ENCODE measurements around the gene NEU1.
"Not testable (repeated sequence)": the region's sequence is repeated elsewhere in the genome, so short reads cannot be mapped to it uniquely, and the experiment has no call there.

Gene NEU1

DNA sequence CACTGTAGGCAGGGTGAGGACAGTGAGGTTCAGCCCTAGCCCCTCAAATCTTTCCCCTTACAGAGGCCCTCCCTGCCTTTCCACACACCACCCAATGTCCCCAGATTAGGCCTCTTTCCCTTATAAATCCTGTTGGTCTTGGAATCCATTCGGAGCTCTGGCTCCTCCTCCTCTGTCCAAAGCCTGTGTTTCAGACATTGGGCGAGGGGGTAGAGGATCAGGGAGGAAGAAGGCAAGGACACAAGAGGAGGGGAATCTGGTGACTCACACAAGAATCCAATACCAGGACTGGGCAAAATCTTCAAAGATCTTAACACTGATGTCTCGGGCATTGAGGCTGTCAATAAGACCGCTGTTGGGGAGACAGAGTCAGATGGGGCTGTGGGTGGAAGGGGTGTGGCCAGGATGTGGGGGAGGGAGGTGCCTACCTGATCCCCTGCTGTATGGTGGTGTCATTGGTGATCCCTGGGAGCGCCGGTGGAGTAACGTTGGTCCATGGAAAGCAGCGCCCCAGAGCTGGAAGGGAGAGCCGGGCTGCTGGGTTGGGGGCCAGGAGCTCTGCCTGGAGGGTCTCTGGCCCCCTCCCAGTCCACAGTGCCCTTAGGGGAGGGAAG, 8.5 kb upstream of the NEU1 start:
- no peak for DNase-seq

DNA sequence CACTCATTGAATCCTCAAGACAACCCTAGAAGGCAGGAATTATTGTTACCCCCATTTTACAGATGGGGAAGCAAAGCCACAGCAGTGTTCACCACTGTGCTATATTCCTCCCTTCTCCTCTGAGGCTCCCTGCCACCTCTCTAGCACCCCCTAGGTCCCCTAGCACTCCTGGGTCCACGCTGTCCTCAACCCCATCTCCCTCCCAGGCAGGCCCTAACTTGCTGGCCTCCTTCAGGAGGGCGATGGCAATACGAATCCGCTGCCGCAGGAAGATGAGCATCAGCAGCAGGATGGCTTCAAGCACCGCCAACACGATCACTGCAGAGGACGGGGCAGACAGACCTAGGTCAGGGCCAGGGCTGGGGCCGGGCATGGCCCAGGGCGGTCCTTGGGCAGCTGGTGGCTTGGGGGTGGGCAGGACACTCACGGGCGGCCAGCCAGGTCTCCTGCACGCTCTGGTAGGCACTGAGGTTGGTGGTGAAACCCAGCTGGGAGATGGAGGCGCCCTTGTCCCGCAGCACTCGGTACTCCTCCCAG, 7.8 kb upstream of the NEU1 start:
- no peak for DNase-seq

- DNase-seq = no peak
Measured at GRCh38 chr6:31869343-31869742, 6.7 kb upstream of the NEU1 start.

DNA sequence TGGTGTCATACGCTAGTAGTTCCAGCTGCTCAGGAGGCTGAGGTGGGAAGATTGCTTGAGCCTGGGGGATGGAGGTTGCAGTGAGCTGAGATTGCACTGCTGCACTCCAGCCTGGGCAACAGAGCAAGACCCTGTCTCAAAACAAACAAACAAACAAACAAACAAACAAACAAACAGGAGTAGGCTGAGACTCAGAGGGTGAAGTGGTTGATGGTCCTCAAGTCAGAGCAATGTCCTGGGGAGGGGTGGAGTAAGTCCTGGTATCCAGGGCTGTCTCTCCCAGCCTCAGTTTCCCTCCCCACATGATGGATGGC, 6.0 kb upstream of the NEU1 start:
- DNase-seq = not testable (repeated sequence)

- DNase-seq = no peak
Measured at GRCh38 chr6:31865205-31866118, 2.8 kb upstream of the NEU1 start.

GRCh38 chr6:31864818-31865204, 2.2 kb upstream of the NEU1 start:
- DNase-seq = no peak

- not testable (repeated sequence) for DNase-seq
Measured at GRCh38 chr6:31864123-31864562, 1.5 kb upstream of the NEU1 start.

GRCh38 chr6:31861919-31862343, 690 bp downstream of the NEU1 start:
- DNase-seq = no peak

- DNase-seq = no peak
Measured at GRCh38 chr6:31861150-31861549, 1.5 kb downstream of the NEU1 start.

DNA sequence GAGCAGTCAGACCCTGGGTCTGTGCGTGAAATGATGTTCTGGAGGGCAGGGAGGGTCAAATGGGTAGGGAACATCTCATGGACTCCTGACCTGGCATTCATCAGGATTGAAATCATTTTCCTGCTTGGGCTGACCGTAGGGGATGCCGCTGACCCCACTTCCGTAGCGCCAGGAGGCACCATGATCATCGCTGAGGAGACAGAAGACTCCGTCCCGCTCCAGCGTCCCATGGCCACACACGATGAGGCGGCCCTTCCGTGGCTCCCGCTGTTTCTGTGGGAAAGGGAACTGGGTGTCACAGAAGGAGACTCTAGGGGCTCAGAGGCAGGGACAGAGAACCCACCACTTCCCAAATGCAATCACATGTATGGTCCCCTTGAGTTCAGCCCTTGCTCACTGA, 2.3 kb downstream of the NEU1 start:
- no peak for DNase-seq

- no peak for DNase-seq
Measured at GRCh38 chr6:31859923-31860322, 2.7 kb downstream of the NEU1 start.

DNA sequence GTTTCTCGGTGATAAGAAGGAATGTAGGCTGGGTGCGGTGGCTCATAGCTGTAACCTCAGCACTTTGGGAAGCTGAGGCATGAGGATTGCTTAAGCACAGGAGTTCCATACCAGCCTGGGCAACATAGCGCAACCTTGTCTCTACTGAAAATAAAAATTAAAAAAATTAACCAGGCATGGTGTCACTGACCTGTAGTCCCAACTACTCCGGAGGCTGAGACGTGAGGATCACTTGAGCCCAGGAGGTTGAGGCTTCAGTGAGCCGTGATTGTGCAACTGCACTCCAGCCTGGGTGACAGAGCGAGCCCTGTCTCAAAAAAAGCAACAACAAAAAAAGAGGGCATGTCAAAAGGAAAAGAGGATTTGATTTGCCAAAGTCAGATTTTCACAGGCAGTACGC, 3.9 kb downstream of the NEU1 start:
- DNase-seq = no peak

GRCh38 chr6:31857774-31858173, 4.8 kb downstream of the NEU1 start:
- not testable (repeated sequence) for DNase-seq

GRCh38 chr6:31851980-31852718, 10.5 kb downstream of the NEU1 start:
- DNase-seq = not testable (repeated sequence)

- no peak for DNase-seq
Measured at GRCh38 chr6:31851485-31851832, 11.2 kb downstream of the NEU1 start.

GRCh38 chr6:31850765-31851484, 11.7 kb downstream of the NEU1 start:
- no peak for DNase-seq

DNA sequence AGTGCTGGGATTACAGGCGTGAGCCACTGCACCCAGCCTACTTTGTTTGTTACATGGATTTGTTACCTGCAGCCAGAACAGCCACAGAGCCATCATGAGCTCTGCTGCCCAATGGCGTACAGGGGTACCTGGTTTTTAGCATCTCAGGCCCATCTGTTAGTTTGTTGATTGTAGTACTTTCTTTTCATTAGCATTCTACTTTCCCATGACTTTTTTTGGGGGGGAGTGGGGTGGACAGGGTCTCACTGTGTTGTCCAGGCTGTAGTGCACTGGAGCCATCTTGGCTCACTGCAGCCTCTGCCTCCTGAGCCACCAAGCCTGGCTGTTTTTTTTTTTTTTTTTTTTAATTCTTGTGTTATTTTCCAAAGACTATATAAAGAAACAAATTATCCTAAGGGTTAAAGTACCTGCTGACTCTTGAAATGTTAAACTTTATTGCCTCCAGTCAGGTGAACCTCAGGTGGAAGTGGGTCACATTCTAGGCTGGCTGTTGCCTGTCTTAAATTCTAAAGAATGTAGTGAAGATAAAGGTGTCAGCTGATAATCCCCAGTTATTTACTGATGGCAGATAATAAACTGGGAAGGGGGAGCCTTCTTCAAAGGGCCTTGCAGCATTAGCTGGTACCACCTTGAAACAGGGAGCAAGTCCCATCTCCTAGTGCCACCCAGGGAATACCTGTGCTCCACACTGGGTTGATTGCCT, 15.2 kb downstream of the NEU1 start:
- DNase-seq = no peak

DNA sequence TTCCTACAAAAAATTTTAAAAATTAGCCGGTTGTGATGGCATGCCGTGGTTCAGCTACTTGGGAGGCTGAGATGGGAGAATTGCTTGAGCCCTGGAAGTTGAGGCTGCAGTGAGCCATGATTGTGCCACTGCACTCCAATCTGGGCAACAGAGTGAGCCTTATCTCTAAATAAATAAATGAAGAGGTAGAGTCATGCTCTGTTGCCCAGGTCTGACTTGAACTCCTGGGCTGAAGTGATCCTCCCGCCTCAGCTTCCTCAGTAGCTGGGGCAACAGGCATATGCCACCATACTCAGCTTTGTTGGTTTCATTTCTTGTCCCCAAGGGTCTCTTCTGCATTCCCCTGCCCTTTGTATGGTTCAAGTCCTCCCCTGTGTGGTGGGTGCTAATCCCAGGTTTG, 18.1 kb downstream of the NEU1 start:
- no peak for DNase-seq

- DNase-seq = no peak
Measured at GRCh38 chr6:31842053-31842452, 20.6 kb downstream of the NEU1 start.

- not testable (repeated sequence) for DNase-seq
Measured at GRCh38 chr6:31839779-31840126, 22.9 kb downstream of the NEU1 start.

DNA sequence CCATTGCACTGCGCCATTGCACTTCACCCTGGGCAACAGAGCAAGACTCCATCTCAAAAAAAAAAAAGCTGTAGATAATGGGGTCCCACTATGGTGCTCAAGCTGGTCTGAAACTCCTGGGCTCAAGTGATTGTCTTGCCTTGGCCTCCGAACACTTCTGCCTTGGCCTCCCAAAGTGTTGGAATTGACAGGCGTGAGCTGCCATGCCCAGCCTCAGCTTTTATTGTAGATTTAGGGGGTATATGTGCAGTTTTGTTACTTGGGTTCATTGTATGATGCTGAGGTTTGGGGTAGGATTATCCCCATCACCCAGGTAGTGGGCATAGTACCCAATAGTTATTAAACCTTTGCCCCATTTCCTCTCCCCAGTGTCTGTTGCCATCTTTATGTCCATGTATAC, 23.7 kb downstream of the NEU1 start:
- DNase-seq = no peak

DNA sequence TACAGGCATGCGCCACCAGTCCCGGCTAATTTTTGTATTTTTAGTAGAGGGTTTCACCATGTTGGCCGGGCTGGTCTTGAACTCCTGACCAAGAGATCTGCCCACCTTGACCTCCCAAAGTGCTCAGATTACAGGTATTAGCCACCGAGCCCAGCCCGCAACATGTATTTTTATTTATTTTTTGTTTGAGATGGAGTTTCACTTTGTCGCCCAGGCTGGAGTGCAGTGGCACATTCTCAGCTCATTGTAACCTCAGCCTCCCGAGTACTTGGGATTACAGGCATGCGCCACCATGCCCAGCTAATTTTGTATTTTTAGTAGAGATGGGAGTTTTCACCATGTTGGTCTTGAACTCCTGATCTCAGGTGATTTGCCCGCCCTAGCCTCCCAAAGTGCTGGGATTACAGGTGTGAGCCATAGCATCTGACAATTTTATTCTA, 24.5 kb downstream of the NEU1 start:
- not testable (repeated sequence) for DNase-seq

All from stimulated activated CD4-positive, alpha-beta T cell treated with anti-CD3 and anti-CD28 coated beads, Interleukin-4, amount 100 ng/mL, for 4 hours (primary cell).